ENCODE measurements around the gene ISL1. TPM values are rescaled to one million over a fixed set of nuclear protein-coding genes. Genes with fewer than 3 reads are reported as not detected.

Gene ISL1
- total and polyA plus RNA-seq, 2 of the 13 experiments (the other 11 are each of a cell fraction or from before 2014, with no cell fraction given), result not detected

GRCh38 chr5:51391175-51391574, 7.9 kb downstream of the ISL1 start (continued):
- TF ChIP-seq RORA (CRISPR knock-in tag; IDR thresholded peaks at IDR 0.05) (no peak), TOPORS (CRISPR knock-in tag; IDR thresholded peaks at IDR 0.05) (no peak), KIAA2018 (CRISPR knock-in tag; IDR thresholded peaks at IDR 0.05; ENCODE audit: borderline replicate concordance) (no peak), KAT8 (CRISPR knock-in tag; IDR thresholded peaks at IDR 0.05) (no peak)

GRCh38 chr5:51392689-51393199, 9.5 kb downstream of the ISL1 start:
- no peak overlapping the region for H3K27ac ChIP-seq (ENCODE audit: extremely low read length, insufficient read depth, low read length)
- ATAC-seq, result no peak
- in situ Hi-C loops (cut with HindIII; ENCODE audit: extremely low pct_ligation_motif_present, low pct_unique_long_range_greater_than_20kb), result loop anchor here (25.0 kb wide), 2 partner anchors 620 to 1270 kb away; no protein-coding TSS in a partner anchor
- H3K9me3 ChIP-seq (ENCODE audit: low read length), result no peaks in the 10 kb centered on the region
- intact Hi-C loops (cut with micrococcal nuclease; ENCODE audit: unreplicated experiment), result no loop called here
- BruUV-seq (replicated peaks), result no TSS peak
- H2AFZ ChIP-seq (ENCODE audit: low read length), result no peak overlapping the region
- no peaks in the 10 kb centered on the region for H3K79me2 ChIP-seq (ENCODE audit: insufficient read depth, low read length)
- 0% methylated on average over 3 of the region's 3 CpGs for WGBS (ENCODE audit: low lambda C conversion rate)
- POLR2A ChIA-PET, result no interaction called here
- DNase-seq (ENCODE audit: low spot score), result no peak
- peaks cover 4 to 28% of the 10 kb centered on the region in 2 experiments; a peak in 4 of 5 replicates for H3K27me3 ChIP-seq (ENCODE audit: control insufficient read depth in 1 of 2, insufficient read depth in 2 of 2, low read length in 2 of 2)
- no peak for FAIRE-seq
- H3K36me3 ChIP-seq (replicated peaks in 1 of 2; ENCODE audit: control insufficient read depth in 1 of 2, insufficient read depth in 2 of 2, low read length in 2 of 2), result no peaks in the 10 kb centered on the region
- no peaks in the 10 kb centered on the region for H3K4me1 ChIP-seq (ENCODE audit: insufficient read depth, low read length)
- H3K9ac ChIP-seq (ENCODE audit: insufficient read depth, low read depth, low read length), result no peak overlapping the region
- no peaks in the 10 kb centered on the region for H4K20me1 ChIP-seq (ENCODE audit: insufficient read depth, low read length)
- H3K4me2 ChIP-seq (ENCODE audit: low read depth, low read length), result no peak overlapping the region
- CTCF ChIA-PET (ENCODE audit: low intra/inter-chr PET ratio, low total read pairs), result no interaction called here
- no peak overlapping the region for H3K4me3 ChIP-seq (replicated peaks in 1 of 3; ENCODE audit: insufficient read depth in 1 of 3, low read depth in 2 of 3, low read length in 3 of 3)
- TF ChIP-seq, protein P1, sequence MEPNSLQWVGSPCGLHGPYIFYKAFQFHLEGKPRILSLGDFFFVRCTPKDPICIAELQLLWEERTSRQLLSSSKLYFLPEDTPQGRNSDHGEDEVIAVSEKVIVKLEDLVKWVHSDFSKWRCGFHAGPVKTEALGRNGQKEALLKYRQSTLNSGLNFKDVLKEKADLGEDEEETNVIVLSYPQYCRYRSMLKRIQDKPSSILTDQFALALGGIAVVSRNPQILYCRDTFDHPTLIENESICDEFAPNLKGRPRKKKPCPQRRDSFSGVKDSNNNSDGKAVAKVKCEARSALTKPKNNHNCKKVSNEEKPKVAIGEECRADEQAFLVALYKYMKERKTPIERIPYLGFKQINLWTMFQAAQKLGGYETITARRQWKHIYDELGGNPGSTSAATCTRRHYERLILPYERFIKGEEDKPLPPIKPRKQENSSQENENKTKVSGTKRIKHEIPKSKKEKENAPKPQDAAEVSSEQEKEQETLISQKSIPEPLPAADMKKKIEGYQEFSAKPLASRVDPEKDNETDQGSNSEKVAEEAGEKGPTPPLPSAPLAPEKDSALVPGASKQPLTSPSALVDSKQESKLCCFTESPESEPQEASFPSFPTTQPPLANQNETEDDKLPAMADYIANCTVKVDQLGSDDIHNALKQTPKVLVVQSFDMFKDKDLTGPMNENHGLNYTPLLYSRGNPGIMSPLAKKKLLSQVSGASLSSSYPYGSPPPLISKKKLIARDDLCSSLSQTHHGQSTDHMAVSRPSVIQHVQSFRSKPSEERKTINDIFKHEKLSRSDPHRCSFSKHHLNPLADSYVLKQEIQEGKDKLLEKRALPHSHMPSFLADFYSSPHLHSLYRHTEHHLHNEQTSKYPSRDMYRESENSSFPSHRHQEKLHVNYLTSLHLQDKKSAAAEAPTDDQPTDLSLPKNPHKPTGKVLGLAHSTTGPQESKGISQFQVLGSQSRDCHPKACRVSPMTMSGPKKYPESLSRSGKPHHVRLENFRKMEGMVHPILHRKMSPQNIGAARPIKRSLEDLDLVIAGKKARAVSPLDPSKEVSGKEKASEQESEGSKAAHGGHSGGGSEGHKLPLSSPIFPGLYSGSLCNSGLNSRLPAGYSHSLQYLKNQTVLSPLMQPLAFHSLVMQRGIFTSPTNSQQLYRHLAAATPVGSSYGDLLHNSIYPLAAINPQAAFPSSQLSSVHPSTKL (CRISPR knock-in tag; IDR thresholded peaks at IDR 0.05), result no peak
- TF ChIP-seq ATF7 (IDR thresholded peaks at IDR 0.05), result peak; percentile 95
- TF ChIP-seq ATF7 (CRISPR knock-in tag; IDR thresholded peaks at IDR 0.05), result no peak
- no peak for TF ChIP-seq ZNF121 (CRISPR knock-in tag; IDR thresholded peaks at IDR 0.05)
- TF ChIP-seq ZNF800 (CRISPR knock-in tag; IDR thresholded peaks at IDR 0.05), result no peak
